BLaER1 (cell line): Measurements from ENCODE around the gene PALLD.

Experiments
- H3K27ac ChIP-seq: shearing (Covaris generic); formaldehyde crosslinking; 2 replicates; pipeline ENCODE4 v1.8.1; 2022
- H3K27me3 ChIP-seq: shearing (Covaris generic); formaldehyde crosslinking; 2 replicates; pipeline ENCODE4 v1.8.1; 2022
- H3K36me3 ChIP-seq: shearing (Covaris generic); formaldehyde crosslinking; 2 replicates; pipeline ENCODE4 v1.8.1; 2022
- H3K4me1 ChIP-seq: shearing (Covaris generic); formaldehyde crosslinking; 2 replicates; pipeline ENCODE4 v1.8.1; 2022
- H3K4me2 ChIP-seq: shearing (Covaris generic); formaldehyde crosslinking; 2 replicates; pipeline ENCODE4 v1.8.1; 2022
- H3K4me3 ChIP-seq: shearing (Covaris generic); formaldehyde crosslinking; 2 replicates; pipeline ENCODE4 v1.8.1; 2022
- H3K9ac ChIP-seq: shearing (Covaris generic); formaldehyde crosslinking; 2 replicates; pipeline ENCODE4 v1.8.1; 2022
- H3K9me3 ChIP-seq: shearing (Covaris generic); formaldehyde crosslinking; 2 replicates; pipeline ENCODE4 v1.8.1; 2022
- H4K20me1 ChIP-seq: shearing (Covaris generic); formaldehyde crosslinking; 2 replicates; pipeline ENCODE4 v1.8.1; 2022
- Cebpa-rat ChIP-seq: shearing (Covaris generic); IDR thresholded peaks from 2 replicates; pipeline ENCODE4 v1.8.1; 2022

The PALLD gene

DNA sequence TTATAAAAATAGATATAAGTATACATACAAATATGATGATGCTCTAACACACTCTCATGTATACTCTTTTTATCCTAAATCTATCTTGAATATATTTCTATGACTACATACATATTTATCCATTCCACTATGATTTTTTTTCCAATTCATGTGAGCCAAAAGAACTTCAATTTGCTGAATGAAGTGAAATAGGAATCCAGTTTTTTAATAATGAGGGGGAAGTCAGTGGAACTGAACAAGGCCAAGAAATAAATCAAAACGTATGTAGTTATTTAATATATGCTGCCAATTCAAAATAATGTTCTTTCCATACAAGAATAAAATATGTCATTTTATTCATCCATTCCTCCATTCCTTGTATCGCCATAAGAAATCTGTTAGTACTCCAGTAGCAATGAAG is 6.1 kb upstream of the PALLD start:
- Histone ChIP-seq H3K9me3 (no peaks in the 10 kb centered on the region), H4K20me1 (no peaks in the 10 kb centered on the region), H3K27ac (no peak overlapping the region), H3K4me1 (peaks cover 8% of the 10 kb centered on the region), H3K4me3 (no peak overlapping the region), H3K4me2 (no peak overlapping the region), H3K27me3 (no peaks in the 10 kb centered on the region), H3K9ac (no peak overlapping the region), H3K36me3 (no peaks in the 10 kb centered on the region)
- TF ChIP-seq Cebpa-rat = no peak

GRCh38 chr4:168491563-168491962 is 5.3 kb upstream of the PALLD start:
- H3K9ac ChIP-seq = no peak overlapping the region
- H3K27me3 ChIP-seq = no peaks in the 10 kb centered on the region
- H3K9me3 ChIP-seq = no peaks in the 10 kb centered on the region
- no peaks in the 10 kb centered on the region for H4K20me1 ChIP-seq
- no peak overlapping the region for H3K4me3 ChIP-seq
- no peak overlapping the region for H3K4me2 ChIP-seq
- no peak overlapping the region for H3K27ac ChIP-seq
- TF ChIP-seq Cebpa-rat = no peak
- no peaks in the 10 kb centered on the region for H3K36me3 ChIP-seq
- peaks cover 8% of the 10 kb centered on the region for H3K4me1 ChIP-seq

GRCh38 chr4:168498251-168498650 is 1.4 kb downstream of the PALLD start:
- Histone ChIP-seq H3K27me3 (no peaks in the 10 kb centered on the region), H3K9me3 (no peaks in the 10 kb centered on the region), H3K27ac (no peak overlapping the region), H4K20me1 (no peaks in the 10 kb centered on the region), H3K9ac (no peak overlapping the region), H3K4me3 (no peak overlapping the region), H3K4me1 (no peaks in the 10 kb centered on the region), H3K4me2 (no peak overlapping the region), H3K36me3 (no peaks in the 10 kb centered on the region)
- TF ChIP-seq Cebpa-rat = no peak

- Histone ChIP-seq H3K9ac (no peak overlapping the region), H3K4me1 (no peaks in the 10 kb centered on the region), H3K9me3 (no peaks in the 10 kb centered on the region), H3K4me2 (no peak overlapping the region), H3K4me3 (no peak overlapping the region), H3K36me3 (no peaks in the 10 kb centered on the region), H4K20me1 (no peaks in the 10 kb centered on the region), H3K27me3 (no peaks in the 10 kb centered on the region), H3K27ac (no peak overlapping the region)
- no peak for TF ChIP-seq Cebpa-rat
These were observed 2.4 kb downstream of the PALLD start for GRCh38 chr4:168499241-168499640.

- Histone ChIP-seq H4K20me1 (no peaks in the 10 kb centered on the region), H3K9me3 (no peaks in the 10 kb centered on the region), H3K4me2 (no peak overlapping the region), H3K9ac (no peak overlapping the region), H3K27me3 (no peaks in the 10 kb centered on the region), H3K4me3 (no peak overlapping the region), H3K27ac (no peak overlapping the region), H3K36me3 (no peaks in the 10 kb centered on the region), H3K4me1 (no peaks in the 10 kb centered on the region)
- TF ChIP-seq Cebpa-rat = no peak
These were observed 4.6 kb downstream of the PALLD start for GRCh38 chr4:168501407-168501806.

DNA sequence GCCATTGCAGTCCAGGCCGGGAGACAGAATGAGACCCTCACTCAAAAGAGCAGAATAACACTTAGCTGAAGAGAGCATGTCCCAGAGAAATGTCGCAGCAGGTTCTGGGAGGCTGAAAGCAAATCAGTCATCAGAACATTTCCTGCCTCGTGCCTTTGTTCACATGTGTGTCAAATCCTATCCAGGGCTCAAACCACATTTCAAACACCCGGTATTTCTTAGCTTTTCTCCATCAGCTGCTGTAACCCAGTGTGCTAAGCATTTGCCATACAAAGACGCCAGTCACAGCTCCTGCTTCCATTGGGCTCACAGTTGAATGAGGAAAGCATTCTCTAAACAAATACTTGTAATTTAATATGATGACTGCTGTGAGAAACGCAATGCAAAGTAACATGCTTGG is 6.0 kb downstream of the PALLD start:
- Histone ChIP-seq H3K27me3 (no peaks in the 10 kb centered on the region), H3K9ac (no peak overlapping the region), H3K4me1 (no peaks in the 10 kb centered on the region), H4K20me1 (no peaks in the 10 kb centered on the region), H3K9me3 (no peaks in the 10 kb centered on the region), H3K36me3 (no peaks in the 10 kb centered on the region), H3K4me3 (no peak overlapping the region), H3K4me2 (no peak overlapping the region), H3K27ac (no peak overlapping the region)
- no peak for TF ChIP-seq Cebpa-rat

GRCh38 chr4:168503652-168504362 is 7.0 kb downstream of the PALLD start:
- no peaks in the 10 kb centered on the region for H4K20me1 ChIP-seq
- H3K27me3 ChIP-seq = no peaks in the 10 kb centered on the region
- H3K4me2 ChIP-seq = no peak overlapping the region
- H3K4me3 ChIP-seq = no peak overlapping the region
- H3K27ac ChIP-seq = no peak overlapping the region
- no peaks in the 10 kb centered on the region for H3K9me3 ChIP-seq
- no peaks in the 10 kb centered on the region for H3K36me3 ChIP-seq
- TF ChIP-seq Cebpa-rat = no peak
- no peaks in the 10 kb centered on the region for H3K4me1 ChIP-seq
- no peak overlapping the region for H3K9ac ChIP-seq

DNA sequence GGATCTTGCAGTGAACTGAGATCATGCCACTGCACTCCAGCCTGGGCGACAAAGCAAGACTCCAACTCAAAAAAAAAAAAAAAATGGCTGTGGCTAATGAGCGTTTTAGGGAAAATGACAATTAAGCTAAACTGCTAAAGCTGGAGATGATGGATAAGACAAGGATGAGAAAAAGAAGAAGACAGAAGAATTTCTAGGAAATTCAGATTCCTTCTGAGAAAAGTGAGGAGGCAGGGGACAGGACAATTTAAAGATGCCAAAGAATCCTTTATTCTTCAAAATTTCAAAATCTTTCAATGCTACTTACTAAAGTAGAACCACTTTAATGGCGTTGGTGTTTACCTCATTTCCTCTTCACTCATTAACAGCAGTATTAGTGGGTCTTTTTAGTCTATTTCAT is 7.7 kb downstream of the PALLD start:
- H3K9me3 ChIP-seq = no peaks in the 10 kb centered on the region
- no peaks in the 10 kb centered on the region for H4K20me1 ChIP-seq
- H3K27ac ChIP-seq = no peak overlapping the region
- H3K4me1 ChIP-seq = no peaks in the 10 kb centered on the region
- no peak overlapping the region for H3K4me3 ChIP-seq
- TF ChIP-seq Cebpa-rat = no peak
- H3K36me3 ChIP-seq = no peaks in the 10 kb centered on the region
- H3K27me3 ChIP-seq = no peaks in the 10 kb centered on the region
- no peak overlapping the region for H3K9ac ChIP-seq
- no peak overlapping the region for H3K4me2 ChIP-seq

DNA sequence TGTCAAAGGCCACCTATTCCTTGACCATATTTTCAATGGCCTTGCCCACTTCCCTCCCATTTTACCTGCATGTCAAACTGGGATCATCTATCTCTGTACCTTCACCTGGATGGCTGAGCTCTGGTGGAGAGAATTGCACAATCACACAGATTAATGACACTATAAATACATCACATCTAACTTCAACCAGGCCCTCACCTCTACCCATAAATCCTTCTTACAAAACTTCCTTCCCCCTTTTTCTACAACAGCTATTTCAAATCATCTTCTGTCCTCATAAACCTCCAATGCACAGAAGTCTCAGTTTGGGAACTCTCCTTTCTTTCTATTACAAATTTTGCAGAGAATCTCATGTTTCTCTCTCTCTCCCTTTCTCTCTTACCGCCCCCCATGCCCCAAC is 9.2 kb downstream of the PALLD start:
- Histone ChIP-seq H4K20me1 (no peaks in the 10 kb centered on the region), H3K36me3 (no peaks in the 10 kb centered on the region), H3K4me3 (no peak overlapping the region), H3K9me3 (no peaks in the 10 kb centered on the region), H3K4me2 (no peak overlapping the region), H3K27ac (no peak overlapping the region), H3K27me3 (no peaks in the 10 kb centered on the region), H3K4me1 (no peaks in the 10 kb centered on the region), H3K9ac (no peak overlapping the region)
- TF ChIP-seq Cebpa-rat = no peak

GRCh38 chr4:168507178-168507815 is 10.4 kb downstream of the PALLD start:
- Histone ChIP-seq H3K9ac (no peak overlapping the region), H3K36me3 (no peaks in the 10 kb centered on the region), H3K27me3 (no peaks in the 10 kb centered on the region), H4K20me1 (no peaks in the 10 kb centered on the region), H3K9me3 (no peaks in the 10 kb centered on the region), H3K27ac (no peak overlapping the region), H3K4me2 (no peak overlapping the region), H3K4me3 (no peak overlapping the region), H3K4me1 (no peaks in the 10 kb centered on the region)
- TF ChIP-seq Cebpa-rat = no peak
